Endothelial cell of umbilical vein (primary cell): Measurements from ENCODE around the gene FIBCD1. TPM values are rescaled to one million over a fixed set of nuclear protein-coding genes. Genes with fewer than 3 reads are reported as not detected.

ENCODE experiments used
- BruUV-seq: library from RNA; stranded (reverse); fragments of 400-500 nt; replicated peaks from 2 replicates; lab custom pipeline; 2021; lab: Mats Ljungman, UMichigan
- CTCF ChIA-PET: fragments of 300-600, 350-600 bp; sonication (Branson Sonifier 250); formaldehyde crosslinking; loops from one replicate; lab custom pipeline; 2021; ENCODE audit warnings: antibody characterized with exemption, inconsistent platforms; lab: Charles Lee
- POLR2A ChIA-PET: fragments of 300-600, 350-600 bp; sonication (Branson Sonifier 250); formaldehyde crosslinking; loops from one replicate; lab custom pipeline; 2021; ENCODE audit warnings: antibody characterized with exemption, inconsistent platforms; lab: Charles Lee
- DNase-seq: peaks from one replicate; pipeline ENCODE4 v3.0.0-alpha.2; 2011; ENCODE audit warnings: low read depth, low spot score
- FAIRE-seq: peaks from 2 replicates; lab custom pipeline; 2011; peaks lifted over from hg19 to GRCh38; lab: Jason Lieb, UNC
- H2AFZ ChIP-seq: 2 replicates; pipeline ENCODE4 v1.6.0; 2012; ENCODE audit warnings: low read depth, low read length, control low read depth, inconsistent platforms
- H3K27ac ChIP-seq: 2 replicates; pipeline ENCODE4 v1.5.1; 2011; ENCODE audit warnings: low read depth, mild to moderate bottlenecking, control low read depth, low read length, moderate library complexity; ENCODE audit not compliant: insufficient read depth
- H3K27me3 ChIP-seq, 2 experiments: 2 replicates each; pipeline versions ENCODE4 v1.6.0 to v1.6.1; 2011; ENCODE audit warnings: low read length in 2 of 2, mixed read lengths in 1 of 2; ENCODE audit not compliant: control insufficient read depth in 2 of 2, insufficient read depth in 2 of 2
- H3K36me3 ChIP-seq, 2 experiments: 2 replicates in 1 of 2; 3 replicates in 1 of 2; pipeline ENCODE4 v1.5.1; 2011; ENCODE audit warnings: low read length in 2 of 2, mild to moderate bottlenecking in 1 of 2, moderate library complexity in 1 of 2; ENCODE audit not compliant: control insufficient read depth in 2 of 2, insufficient read depth in 2 of 2; ENCODE audit errors: extremely low read depth in 1 of 2
- H3K4me1 ChIP-seq: 3 replicates; pipeline ENCODE4 v1.5.1; 2011; ENCODE audit warnings: mild to moderate bottlenecking, low read length; ENCODE audit not compliant: control insufficient read depth, insufficient read depth; ENCODE audit errors: extremely low read depth
- H3K4me2 ChIP-seq: 2 replicates; pipeline ENCODE4 v1.6.1; 2011; ENCODE audit warnings: low read length, control low read depth, mixed read lengths; ENCODE audit not compliant: insufficient read depth
- H3K4me3 ChIP-seq, 3 experiments: fragments of 200-600 bp in 1 of 3; sonication (generic), shearing (Covaris generic) in 1 of 3; replicated peaks in 1 of 3; 2 replicates each; pipeline ENCODE4 v1.5.1; 2011 to 2016; ENCODE audit warnings: control low read depth in 3 of 3, low read length in 3 of 3, mild to moderate bottlenecking in 2 of 3, inconsistent platforms in 1 of 3, low read depth in 1 of 3, moderate library complexity in 1 of 3; ENCODE audit not compliant: insufficient read depth in 1 of 3
- H3K79me2 ChIP-seq: 2 replicates; pipeline ENCODE4 v1.6.0; 2012; ENCODE audit warnings: low read length, inconsistent platforms; ENCODE audit not compliant: control insufficient read depth, insufficient read depth
- H3K9ac ChIP-seq: replicated peaks from 2 replicates; pipeline ENCODE3; 2011; ENCODE audit warnings: low read length, control low read depth; ENCODE audit not compliant: insufficient read depth; ENCODE audit errors: extremely low read depth
- H3K9me1 ChIP-seq: replicated peaks from 3 replicates; pipeline ENCODE4 v1.6.0; 2011; ENCODE audit warnings: mild to moderate bottlenecking, low read length; ENCODE audit not compliant: control insufficient read depth, insufficient read depth; ENCODE audit errors: extremely low read depth
- H3K9me3 ChIP-seq: replicated peaks from 2 replicates; pipeline ENCODE4 v1.5.1; 2012; ENCODE audit warnings: low read length, inconsistent platforms; ENCODE audit not compliant: control insufficient read depth, insufficient read depth
- H4K20me1 ChIP-seq: replicated peaks from 2 replicates; pipeline ENCODE3; 2011; ENCODE audit warnings: mild to moderate bottlenecking, low read length; ENCODE audit not compliant: control insufficient read depth, insufficient read depth; ENCODE audit errors: extremely low read depth
- EZH2 ChIP-seq: IDR thresholded peaks from 2 replicates; pipeline ENCODE4 v1.6.1; 2012; ENCODE audit warnings: borderline replicate concordance, low read depth, mild to moderate bottlenecking, moderate library complexity, low read length, inconsistent platforms; ENCODE audit not compliant: severe bottlenecking
- FOS ChIP-seq: IDR thresholded peaks from 2 replicates; pipeline ENCODE4 v1.6.1; 2011; ENCODE audit warnings: mild to moderate bottlenecking, low read length, moderate library complexity, borderline replicate concordance; ENCODE audit not compliant: insufficient read depth
- GATA2 ChIP-seq: IDR thresholded peaks from 2 replicates; pipeline ENCODE4 v1.7.0; 2011; ENCODE audit warnings: low read depth, mild to moderate bottlenecking, moderate library complexity, mixed read lengths, low read length; ENCODE audit not compliant: insufficient read length, insufficient read depth
- JUN ChIP-seq: IDR thresholded peaks from 2 replicates; pipeline ENCODE4 v1.6.1; 2011; ENCODE audit warnings: borderline replicate concordance, low read depth; ENCODE audit not compliant: insufficient read length, insufficient read depth
- MYC ChIP-seq: IDR thresholded peaks from one replicate; pipeline ENCODE4 v1.6.1; 2011; ENCODE audit warnings: mild to moderate bottlenecking, low read depth, low read length
- POLR2A ChIP-seq: IDR thresholded peaks from 2 replicates; pipeline ENCODE4 v1.6.1; 2012; ENCODE audit warnings: low read depth, mild to moderate bottlenecking, control low read depth, low read length
- POLR2AphosphoS5 ChIP-seq: IDR thresholded peaks from 2 replicates; pipeline ENCODE4 v1.6.1; 2012; ENCODE audit warnings: low read depth, mild to moderate bottlenecking, control low read depth, low read length, moderate library complexity; ENCODE audit not compliant: insufficient read depth
- dilution Hi-C: fragments of 300-500 bp; cut with MboI; formaldehyde crosslinking; loops from one replicate; pipeline ENCODE4 v1.15.0; 2019; ENCODE audit warnings: low sequenced_read_pairs; ENCODE audit not compliant: extremely low pct_ligation_motif_present
- intact Hi-C: fragments of 100-400 bp; cut with micrococcal nuclease; formaldehyde crosslinking; loops from one replicate; pipeline ENCODE4 v1.10.0; 2022
- polyA plus RNA-seq, 4 experiments: library from polyadenylated mRNA; depleted of rRNA in 3 of 4; stranded (reverse) in 3 of 4; unstranded in 1 of 4; fragments of >200 nt; gene quantifications; 2 replicates each; pipeline versions ENCODE4 v1.2.1 to v1.2.3, GENCODE V29; 2011 to 2012; ENCODE audit warnings: missing spikeins in 1 of 4
- total RNA-seq: library from RNA; stranded (reverse); gene quantifications from 2 replicates; pipeline ENCODE4 v1.2.3, GENCODE V29; 2021
- TF ChIP-seq, protein P1 (sequence below), 2 donors: IDR thresholded peaks; 1 replicate in 1 of 2; 2 replicates in 1 of 2; pipeline ENCODE4 v1.5.1; 2011; ENCODE audit warnings: low read length in 2 of 2, mild to moderate bottlenecking in 2 of 2, moderate library complexity in 2 of 2, control low read depth in 1 of 2, inconsistent platforms in 1 of 2, low read depth in 1 of 2; ENCODE audit not compliant: insufficient read depth in 1 of 2; ENCODE audit errors: extremely low read depth in 1 of 2
- TF ChIP-seq, protein P2 (sequence below): IDR thresholded peaks from 2 replicates; pipeline ENCODE4 v1.6.1; 2011; ENCODE audit not compliant: insufficient read depth, insufficient read length

Gene FIBCD1
- total and polyA plus RNA-seq, 2 donors (not counting 3 experiments of a cell fraction or from before 2014, with no cell fraction given): 0.14 TPM; not detected in 1

DNA sequence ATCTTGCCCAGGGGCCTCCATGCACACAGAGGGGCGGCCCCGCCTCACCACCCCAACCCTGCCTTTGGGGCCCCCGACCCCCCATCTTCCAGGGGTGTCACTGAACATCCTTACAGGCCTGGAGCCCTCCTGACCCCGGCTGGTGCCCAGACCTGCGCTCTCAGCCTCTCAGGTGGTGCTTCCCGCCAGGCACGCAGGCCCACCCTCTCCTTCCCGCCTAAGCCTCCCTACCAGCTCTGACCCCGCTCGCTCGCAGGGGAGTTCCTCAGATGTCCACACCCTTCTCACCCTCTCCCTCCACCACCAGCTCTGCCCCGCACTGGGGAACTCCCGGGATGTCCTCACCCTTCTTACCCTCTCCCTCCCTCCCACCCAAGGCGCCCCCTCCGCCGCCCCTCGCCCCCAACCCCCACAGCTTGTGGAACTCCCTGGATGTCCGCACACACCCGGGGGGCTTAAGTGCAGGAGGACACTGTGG, 30.1 kb downstream of the FIBCD1 start:
- Histone ChIP-seq H3K27me3 (peaks cover 0 to 2% of the 10 kb centered on the region in 2 experiments), H3K4me1 (no peaks in the 10 kb centered on the region), H3K79me2 (no peaks in the 10 kb centered on the region), H3K4me3 (no peak overlapping the region), H3K36me3 (no peaks in the 10 kb centered on the region), H3K9me3 (no peaks in the 10 kb centered on the region), H3K9me1 (no peaks in the 10 kb centered on the region), H3K27ac (no peak overlapping the region), H2AFZ (no peak overlapping the region), H3K9ac (no peak overlapping the region), H4K20me1 (no peaks in the 10 kb centered on the region), H3K4me2 (no peak overlapping the region)
- intact Hi-C loops: no loop called here
- CTCF ChIA-PET: no interaction called here
- no peak for DNase-seq
- TF ChIP-seq, protein P1, sequence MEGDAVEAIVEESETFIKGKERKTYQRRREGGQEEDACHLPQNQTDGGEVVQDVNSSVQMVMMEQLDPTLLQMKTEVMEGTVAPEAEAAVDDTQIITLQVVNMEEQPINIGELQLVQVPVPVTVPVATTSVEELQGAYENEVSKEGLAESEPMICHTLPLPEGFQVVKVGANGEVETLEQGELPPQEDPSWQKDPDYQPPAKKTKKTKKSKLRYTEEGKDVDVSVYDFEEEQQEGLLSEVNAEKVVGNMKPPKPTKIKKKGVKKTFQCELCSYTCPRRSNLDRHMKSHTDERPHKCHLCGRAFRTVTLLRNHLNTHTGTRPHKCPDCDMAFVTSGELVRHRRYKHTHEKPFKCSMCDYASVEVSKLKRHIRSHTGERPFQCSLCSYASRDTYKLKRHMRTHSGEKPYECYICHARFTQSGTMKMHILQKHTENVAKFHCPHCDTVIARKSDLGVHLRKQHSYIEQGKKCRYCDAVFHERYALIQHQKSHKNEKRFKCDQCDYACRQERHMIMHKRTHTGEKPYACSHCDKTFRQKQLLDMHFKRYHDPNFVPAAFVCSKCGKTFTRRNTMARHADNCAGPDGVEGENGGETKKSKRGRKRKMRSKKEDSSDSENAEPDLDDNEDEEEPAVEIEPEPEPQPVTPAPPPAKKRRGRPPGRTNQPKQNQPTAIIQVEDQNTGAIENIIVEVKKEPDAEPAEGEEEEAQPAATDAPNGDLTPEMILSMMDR (IDR thresholded peaks at IDR 0.05; ENCODE audit: extremely low read depth in 1 of 2, insufficient read depth in 1 of 2, low read depth in 1 of 2, low read length in 2 of 2): no peak
- TF ChIP-seq MYC (no peak), POLR2AphosphoS5 (no peak), GATA2 (no peak), POLR2A (no peak), JUN (no peak), FOS (no peak), EZH2 (no peak)
- TF ChIP-seq, protein P2, sequence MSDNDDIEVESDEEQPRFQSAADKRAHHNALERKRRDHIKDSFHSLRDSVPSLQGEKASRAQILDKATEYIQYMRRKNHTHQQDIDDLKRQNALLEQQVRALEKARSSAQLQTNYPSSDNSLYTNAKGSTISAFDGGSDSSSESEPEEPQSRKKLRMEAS: no peak
- dilution Hi-C loops: no loop called here
- no TSS peak for BruUV-seq
- POLR2A ChIA-PET: no interaction called here
- FAIRE-seq: no peak
